GM06990 (cell line): Measurements from ENCODE around the gene TMEM234.
A peak's percentile ranks its signal among the peaks of the same experiment; 100 is the strongest.

Experiments used
- DNase-seq: peaks from one replicate; pipeline ENCODE4 v3.0.0-alpha.2; 2011; ENCODE audit not compliant: insufficient read length; ENCODE audit errors: extremely low read depth
- H3K27me3 ChIP-seq: replicated peaks from 2 replicates; pipeline ENCODE4 v1.6.0; 2011; ENCODE audit warnings: low read length; ENCODE audit not compliant: control insufficient read depth, insufficient read depth
- H3K36me3 ChIP-seq: 2 replicates; pipeline ENCODE4 v1.5.1; 2011; ENCODE audit warnings: low read length; ENCODE audit not compliant: control insufficient read depth, insufficient read depth
- H3K4me3 ChIP-seq: replicated peaks from 2 replicates; pipeline ENCODE4 v1.5.1; 2011; ENCODE audit warnings: low read depth, mild to moderate bottlenecking, control low read depth, low read length
- TF ChIP-seq, protein P1 (sequence below): IDR thresholded peaks from 2 replicates; pipeline ENCODE4 v1.5.1; 2011; ENCODE audit warnings: low read length, control low read depth, mild to moderate bottlenecking, inconsistent platforms; ENCODE audit not compliant: insufficient read depth, poor library complexity, severe bottlenecking

TMEM234 gene

DNA sequence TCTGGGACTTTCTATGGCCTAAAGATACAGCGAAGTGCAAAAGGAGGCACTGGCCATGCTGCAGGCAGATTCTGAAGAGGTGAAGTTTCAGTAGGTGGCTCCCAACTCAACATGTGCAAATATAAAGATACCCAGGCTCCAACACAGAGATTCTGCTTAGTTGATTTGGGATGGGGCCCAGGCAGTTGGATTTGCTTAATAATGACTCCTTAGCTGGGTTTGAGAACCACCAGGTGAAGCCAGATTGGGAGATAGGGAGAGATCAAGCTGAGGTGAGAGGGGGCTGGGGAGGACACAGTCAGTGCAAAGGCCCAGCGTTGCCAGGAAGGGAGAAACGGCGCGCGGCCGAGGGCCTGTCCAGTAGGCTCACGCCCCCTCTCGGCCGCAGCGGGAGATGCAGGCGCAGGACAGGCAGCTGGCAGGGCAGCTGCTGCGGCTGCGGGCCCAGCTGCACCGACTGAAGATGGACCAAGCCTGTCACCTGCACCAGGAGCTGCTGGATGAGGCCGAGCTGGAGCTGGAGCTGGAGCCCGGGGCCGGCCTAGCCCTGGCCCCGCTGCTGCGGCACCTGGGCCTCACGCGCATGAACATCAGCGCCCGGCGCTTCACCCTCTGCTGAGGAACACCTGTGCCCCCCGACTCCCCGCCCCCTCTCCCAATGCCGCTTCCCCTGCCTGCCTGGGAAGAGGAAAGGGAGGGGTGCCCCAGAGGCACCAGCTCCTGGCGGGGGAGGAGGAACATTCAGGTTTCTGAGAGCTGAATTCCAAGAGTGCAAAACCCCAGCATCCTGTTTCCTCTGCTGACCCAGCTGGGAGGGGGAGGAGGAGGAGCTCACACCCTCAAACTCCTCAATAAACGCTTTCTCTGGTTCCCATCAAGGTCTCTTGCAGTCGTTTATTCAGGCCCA lies 26.1 kb upstream of the TMEM234 start:
- peak; percentile 88 for DNase-seq
- TF ChIP-seq, protein P1, sequence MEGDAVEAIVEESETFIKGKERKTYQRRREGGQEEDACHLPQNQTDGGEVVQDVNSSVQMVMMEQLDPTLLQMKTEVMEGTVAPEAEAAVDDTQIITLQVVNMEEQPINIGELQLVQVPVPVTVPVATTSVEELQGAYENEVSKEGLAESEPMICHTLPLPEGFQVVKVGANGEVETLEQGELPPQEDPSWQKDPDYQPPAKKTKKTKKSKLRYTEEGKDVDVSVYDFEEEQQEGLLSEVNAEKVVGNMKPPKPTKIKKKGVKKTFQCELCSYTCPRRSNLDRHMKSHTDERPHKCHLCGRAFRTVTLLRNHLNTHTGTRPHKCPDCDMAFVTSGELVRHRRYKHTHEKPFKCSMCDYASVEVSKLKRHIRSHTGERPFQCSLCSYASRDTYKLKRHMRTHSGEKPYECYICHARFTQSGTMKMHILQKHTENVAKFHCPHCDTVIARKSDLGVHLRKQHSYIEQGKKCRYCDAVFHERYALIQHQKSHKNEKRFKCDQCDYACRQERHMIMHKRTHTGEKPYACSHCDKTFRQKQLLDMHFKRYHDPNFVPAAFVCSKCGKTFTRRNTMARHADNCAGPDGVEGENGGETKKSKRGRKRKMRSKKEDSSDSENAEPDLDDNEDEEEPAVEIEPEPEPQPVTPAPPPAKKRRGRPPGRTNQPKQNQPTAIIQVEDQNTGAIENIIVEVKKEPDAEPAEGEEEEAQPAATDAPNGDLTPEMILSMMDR: peak; percentile 98
- no peaks in the 10 kb centered on the region for H3K36me3 ChIP-seq
- no peaks in the 10 kb centered on the region for H3K27me3 ChIP-seq
- H3K4me3 ChIP-seq: no peak overlapping the region; the same call in 1 of the 2 replicates

DNA sequence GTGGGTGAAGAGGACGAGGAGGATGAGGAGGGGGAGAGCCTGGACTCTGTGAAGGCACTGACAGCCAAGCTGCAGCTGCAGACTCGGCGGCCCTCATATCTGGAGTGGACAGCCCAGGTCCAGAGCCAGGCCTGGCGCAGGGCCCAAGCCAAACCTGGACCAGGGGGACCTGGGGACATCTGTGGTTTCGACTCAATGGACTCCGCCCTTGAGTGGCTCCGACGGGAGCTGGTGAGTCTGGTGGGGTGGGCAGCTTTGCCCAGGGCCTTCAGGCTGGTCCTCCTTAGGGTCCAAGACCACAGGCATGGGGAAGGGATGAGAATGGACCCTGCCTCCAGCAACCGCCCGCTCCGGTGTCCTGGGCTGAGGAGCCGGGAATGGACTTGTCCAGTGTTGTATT lies 25.3 kb upstream of the TMEM234 start:
- TF ChIP-seq, protein P1: no peak

GRCh38 chr1:32246888-32247273 lies 24.7 kb upstream of the TMEM234 start, which contains the start of gene FAM167B:
Gene FAM167B, plus strand, starts transcription at chr1:32247222. Its CDS starts 200 bp downstream, at chr1:32247422.
- DNase-seq: no peak
- TF ChIP-seq, protein P1: no peak
- Histone ChIP-seq H3K4me3 (no peak within 1 kb of the TSS), H3K27me3 (no peaks in the 10 kb centered on the region), H3K36me3 (no peaks in the 10 kb centered on the region)

More for the DNA sequence above, 25.3 kb upstream of the TMEM234 start:
- no peaks in the 10 kb centered on the region for H3K27me3 ChIP-seq
- no peaks in the 10 kb centered on the region for H3K36me3 ChIP-seq
- no peak overlapping the region for H3K4me3 ChIP-seq
- DNase-seq: no peak

- Histone ChIP-seq H3K27me3 (no peaks in the 10 kb centered on the region), H3K4me3 (no peak overlapping the region), H3K36me3 (no peaks in the 10 kb centered on the region)
- TF ChIP-seq, protein P1: no peak
- DNase-seq: peak; percentile 33
Observed at GRCh38 chr1:32242341-32242851, 20.2 kb upstream of the TMEM234 start.

DNA sequence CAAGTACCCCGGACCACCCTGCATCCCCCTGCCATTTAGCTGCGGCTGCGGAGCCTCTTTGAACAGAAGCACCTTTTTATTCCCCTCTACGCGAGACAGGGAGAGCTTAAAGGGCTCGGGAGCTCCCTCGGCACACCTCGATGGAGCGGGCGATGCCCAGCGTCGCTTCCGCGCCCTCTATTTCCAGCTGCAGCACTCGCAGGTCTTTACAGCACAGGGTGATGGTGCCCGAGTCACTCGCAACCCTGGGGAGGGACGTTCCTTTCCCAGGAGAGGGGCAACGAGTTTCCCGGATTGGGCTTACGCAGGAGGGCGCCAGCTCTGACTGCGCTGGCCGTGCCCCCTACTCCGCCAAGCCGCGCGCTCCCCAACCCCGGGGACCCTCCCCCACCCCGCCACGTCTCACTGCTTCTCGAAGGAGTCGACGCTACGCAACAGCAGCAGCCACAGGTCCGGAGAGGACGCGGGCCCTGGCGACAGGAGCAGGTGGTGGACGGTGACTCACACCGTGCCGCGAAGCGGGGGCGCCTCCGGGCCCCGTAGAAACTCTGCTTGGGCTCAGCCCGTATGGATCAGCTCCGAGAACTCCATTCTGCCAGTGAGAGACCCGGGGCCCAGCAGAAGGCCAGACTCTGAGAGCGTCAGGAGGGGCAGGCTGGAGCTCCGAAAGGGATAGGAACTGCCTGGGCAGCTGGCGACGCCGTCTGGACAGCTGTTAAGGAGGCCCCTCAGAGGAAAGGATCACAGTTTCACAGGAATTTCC lies 19.0 kb upstream of the TMEM234 start:
- H3K27me3 ChIP-seq: no peaks in the 10 kb centered on the region
- H3K36me3 ChIP-seq: no peaks in the 10 kb centered on the region
- peak; percentile 75 for DNase-seq
- peak overlapping the region; percentile 68 for H3K4me3 ChIP-seq
- TF ChIP-seq, protein P1: no peak
